Stimulated activated naive CD4-positive, alpha-beta T cell treated with Interleukin-2 at 50 U/mL for 16 hours (primary cell): Measurements from ENCODE around the gene SRGAP3.

Experiments
- DNase-seq: peaks from one replicate; lab custom pipeline; 2025; lab: John Stamatoyannopoulos, UW

SRGAP3 gene

DNA sequence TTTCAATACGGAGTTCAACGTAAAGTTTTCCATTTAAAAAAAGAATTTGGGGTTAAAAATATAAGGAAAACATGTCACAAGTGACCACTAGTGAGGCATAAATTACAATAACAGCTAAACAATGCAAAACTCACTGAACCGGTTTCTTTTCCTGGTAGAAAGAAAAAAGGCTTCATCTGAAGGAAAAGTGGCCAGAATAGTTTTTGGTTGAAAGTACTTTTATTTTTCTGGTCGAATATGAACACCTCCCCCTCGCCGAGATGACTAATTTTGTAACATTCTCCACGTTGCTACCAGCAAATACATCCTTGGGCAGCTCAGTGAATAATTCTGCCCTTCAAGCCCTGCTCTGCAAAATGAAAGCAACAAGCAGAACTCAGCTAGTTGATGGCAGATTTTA lies 3.9 kb upstream of the SRGAP3 start:
- DNase-seq: no peak

DNA sequence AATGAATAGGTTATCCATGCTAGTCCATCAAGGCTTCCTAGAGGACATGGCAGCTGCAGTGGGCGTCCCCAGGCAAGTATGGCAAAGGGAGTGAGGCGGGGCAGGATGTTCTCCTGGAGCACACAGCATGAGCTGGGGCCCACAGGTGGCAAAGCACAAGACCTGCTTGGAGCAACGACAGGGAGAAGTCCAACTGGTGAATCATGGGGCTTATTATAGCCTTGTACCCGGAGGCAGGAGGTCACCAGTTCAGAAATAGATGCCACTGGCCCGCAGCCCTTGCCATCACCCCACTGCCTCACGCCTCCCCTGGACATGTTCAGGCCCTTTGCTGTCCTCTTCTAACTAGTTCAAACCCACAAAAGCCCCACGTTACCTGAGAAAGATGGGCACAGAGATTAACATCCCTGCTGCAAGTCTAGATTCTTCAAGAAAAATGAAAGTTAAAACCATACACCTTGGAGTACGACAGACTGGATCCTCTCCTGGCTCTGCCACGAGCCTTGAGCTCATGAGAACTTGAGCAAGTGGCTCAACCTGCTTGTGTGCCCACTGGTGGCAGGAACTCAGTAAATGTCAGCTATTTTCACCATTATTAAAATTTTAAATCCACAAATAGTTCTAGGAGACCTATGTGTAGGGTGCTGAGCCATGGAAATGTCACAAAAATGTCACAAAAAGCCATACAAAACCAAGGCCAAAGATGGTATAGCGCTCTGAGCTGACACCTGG lies 1.8 kb upstream of the SRGAP3 start:
- no peak for DNase-seq

DNA sequence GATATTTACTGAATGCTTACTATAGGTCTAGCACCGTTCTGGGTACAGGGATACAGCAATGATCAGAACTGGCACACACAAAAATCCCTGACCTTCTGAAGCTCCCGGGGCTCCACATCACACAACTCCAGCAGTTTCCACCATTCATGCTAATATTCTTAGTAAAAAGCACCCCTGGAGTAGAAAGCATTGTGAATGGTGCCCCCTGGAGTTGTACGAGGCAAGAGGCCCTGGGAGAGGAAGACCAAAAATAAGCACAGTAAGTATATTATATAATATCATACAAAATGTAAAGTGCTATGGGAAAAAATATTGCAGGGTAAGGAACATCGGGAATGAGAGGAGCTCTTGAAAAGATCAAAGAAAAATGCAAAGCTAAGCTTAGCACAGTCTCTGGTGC lies 790 bp upstream of the SRGAP3 start:
- no peak for DNase-seq

DNA sequence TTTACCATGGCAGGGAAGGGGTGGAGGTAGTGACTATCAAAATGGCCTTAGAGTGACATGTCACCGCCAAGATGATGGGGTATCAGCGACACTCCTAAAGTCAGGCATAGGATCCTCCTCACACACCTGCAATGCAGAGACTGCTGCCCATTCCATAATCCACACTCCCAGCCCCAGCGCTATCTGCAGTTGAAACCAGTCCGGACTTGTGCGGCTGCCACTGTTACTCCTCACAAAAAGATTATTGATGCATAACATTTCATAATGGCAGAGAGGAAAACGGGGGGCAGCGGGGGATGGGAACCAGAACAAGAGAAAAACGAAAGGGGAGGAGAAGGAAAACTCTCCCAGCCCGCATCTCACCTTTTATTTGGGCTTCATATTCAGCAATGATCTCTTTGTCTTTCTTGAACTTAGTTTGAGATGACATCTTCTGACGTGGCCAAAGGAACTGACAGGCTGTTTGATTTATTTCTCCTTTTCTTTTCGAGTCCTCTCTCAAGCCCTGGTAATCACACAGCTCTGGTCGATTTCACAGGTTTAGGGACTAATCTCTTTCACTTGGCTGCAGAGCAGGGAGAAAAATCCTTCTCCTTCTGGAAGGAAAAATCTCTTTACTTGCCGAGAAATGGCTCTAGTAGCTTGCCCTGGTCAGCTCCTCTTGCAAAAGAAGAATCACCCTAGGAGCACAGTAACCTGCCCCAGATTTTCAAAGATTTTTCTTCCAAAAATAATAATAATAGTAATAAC lies 749 bp downstream of the SRGAP3 start:
- no peak for DNase-seq

DNA sequence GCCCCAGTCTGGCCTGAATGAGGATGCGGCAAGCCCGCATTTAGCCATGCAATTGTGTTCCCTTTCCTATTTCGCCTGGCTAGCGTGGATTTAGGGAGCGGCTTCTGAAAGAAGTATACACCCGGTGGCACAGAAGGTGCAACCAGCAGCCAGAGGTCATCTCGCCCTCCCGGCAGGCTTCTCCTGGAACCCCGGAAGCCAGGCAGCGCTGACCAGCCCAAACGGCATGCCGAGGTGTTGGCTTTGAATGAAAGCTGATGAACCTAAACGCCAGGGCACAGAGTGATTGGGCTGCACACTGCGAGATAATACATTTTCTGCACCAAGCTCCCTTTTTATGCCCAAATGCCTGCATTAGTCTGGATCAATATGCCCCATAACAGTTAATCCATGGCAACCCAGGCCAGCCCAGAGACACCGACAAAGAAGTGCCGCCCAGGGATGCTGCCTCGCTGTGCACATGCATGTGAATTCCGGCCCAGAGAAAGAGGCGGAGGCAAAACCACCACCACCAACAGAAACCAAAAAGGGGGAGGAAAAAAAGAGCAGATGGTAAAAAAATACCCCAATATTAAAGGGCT lies 1.4 kb downstream of the SRGAP3 start:
- DNase-seq: no peak

DNA sequence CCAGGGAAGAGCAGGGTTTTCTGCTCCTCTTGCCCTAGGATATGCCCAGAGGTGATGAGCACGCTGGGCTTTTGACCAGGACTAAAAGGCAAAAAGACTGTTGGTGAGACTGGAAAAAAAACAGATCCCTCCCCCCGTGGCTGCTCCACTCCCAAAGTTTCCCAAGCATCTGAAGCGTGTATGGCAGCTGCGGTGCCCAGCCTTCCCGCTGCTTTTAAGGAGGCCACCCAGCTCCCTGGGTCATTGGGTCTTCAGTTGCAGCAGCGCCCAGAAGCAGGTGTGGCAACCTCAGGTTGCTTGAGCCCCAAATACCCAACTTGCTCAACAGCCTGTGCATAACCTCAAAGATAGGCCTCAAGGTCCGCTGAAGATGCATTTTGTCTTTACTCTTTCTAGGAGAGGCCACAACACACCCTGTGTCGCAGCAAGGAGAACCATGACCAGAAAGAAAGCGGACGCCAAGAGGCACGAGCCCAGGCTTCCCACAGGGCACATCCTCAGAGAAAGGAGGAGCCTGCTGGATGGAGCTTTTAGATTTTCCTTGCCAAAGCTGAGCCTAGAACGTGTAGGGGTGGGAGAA lies 2.0 kb downstream of the SRGAP3 start:
- no peak for DNase-seq

DNA sequence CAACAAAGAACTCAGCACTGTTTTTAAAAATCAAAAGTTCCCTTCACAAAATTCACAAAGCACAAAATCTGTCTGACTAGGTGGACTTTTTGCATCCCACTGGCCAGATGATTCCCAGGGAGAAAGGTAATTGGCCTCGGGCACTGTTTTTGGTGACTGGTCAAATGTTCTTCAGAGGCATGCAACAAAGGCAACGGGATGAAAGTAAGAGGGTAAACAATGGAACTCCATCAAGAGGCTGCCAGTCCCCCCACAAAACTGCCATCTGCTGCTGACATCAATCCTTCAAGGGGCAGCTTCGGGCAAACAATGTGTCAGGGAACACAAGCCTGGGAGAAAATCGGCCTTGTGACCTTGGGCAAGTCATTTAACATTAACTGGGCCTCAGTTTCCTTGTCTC lies 3.3 kb downstream of the SRGAP3 start:
- DNase-seq: no peak

DNA sequence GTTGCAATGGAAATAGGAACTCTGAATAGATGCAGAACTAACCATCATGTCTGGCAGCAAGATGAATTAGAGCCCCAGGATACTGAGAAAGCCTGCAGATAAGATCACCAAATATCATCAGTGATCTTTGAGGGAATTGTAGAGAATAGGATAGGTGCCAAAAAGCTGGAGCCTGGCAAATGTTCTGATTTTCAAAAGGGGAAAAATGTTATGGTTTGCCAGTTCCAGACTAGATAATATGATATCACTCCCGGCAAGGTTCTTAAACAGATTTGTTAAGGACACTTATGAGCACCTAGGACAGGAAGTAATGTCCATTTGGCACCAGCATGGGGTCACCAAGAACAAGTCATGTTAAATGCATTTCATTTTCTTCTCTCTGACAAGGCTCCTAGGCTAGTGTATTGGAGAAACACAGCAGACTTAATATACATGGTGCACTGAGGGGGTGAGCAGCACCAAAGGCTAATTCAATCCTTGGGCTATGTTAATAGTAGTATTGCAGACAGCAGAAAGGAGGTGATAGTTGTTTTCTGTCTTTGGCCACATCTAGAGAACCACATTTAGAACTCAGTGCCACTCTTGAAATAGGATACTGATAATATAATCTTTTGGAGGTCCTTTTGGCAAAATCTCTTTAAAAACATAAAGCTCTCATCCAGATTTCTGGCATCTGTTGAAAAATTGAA lies 4.8 kb downstream of the SRGAP3 start:
- no peak for DNase-seq

DNA sequence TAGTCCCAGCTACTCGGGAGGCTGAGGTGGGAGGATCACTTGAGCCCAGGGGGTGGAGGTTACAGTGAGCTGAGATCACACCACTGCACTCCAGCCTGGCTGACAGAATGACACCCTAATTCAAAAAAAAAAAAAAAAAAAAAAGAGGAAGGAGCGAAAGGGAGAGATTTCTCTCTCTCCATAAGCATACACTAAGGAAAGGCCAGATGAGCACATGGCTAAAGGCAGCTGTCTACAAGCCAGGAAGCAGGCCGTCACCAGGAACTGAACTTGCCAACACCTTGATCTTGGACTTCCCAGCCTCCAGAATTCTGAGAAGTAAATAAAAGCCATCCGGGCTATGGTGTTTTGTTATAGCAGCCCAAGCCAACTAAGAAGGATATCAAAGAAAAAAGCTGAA lies 7.5 kb downstream of the SRGAP3 start:
- DNase-seq: no peak

DNA sequence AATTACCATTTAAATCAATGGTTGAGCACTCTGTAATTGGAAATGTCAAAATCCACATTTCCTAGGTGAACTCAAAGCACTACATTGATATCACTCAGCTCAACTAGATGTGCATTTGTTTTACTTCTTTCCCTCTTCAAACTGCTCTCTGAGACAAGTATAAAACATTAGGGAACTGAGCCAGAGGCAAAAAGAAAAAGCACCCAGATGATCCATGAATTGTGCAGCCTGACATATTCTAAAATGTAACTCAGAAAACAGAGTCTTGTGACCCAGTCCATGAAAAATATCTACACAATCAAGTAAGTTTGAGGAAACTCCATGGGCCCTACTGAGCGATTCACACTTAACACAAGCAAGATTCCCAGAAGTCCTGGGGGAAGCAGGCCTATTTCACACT lies 9.8 kb downstream of the SRGAP3 start:
- DNase-seq: no peak

DNA sequence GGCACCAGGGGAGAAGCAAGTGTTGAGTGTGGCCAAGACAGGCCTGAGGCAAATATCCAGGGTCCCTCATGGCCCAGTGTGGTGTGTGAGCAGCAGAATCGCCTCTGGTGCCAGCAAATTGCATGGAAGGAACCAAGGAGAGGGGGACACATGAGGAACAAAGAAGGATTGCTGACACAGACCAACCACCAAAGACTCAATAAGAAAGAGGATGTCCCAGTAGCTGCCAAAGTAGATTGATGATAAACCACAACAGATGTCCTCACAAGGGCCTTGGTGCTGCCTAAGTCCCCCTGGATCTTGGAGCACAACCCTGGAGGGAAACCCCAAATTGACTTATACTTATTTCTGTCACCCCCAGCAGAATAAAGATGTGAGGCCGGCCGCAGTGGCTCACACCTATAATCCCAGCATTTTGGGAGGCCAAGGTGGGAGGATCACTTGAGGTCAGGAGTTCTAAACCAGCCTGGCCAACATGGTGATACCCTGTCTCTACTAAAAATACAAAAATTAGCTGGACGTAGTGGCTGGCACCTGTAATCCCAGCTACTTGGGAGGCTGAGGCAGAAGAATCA lies 10.6 kb downstream of the SRGAP3 start:
- no peak for DNase-seq

DNA sequence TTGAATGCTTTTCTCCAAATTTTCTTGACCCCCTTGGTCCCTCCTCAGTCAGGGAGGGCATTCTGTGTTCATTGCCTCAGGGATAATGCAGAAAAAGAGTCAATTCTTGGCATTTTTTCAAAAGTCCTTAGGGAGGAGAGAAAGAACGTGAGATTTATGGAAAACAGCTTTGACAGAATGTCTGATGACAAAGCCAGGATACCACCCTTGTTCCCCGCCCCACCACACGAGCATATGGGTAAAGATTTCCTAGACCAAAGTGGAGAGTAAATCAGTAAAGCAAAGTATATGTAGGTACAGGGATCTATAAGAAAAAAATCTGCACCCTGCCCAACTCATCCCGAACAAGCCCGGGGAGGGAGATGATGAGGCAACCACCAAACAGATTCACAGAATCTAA lies 11.2 kb downstream of the SRGAP3 start:
- DNase-seq: no peak

DNA sequence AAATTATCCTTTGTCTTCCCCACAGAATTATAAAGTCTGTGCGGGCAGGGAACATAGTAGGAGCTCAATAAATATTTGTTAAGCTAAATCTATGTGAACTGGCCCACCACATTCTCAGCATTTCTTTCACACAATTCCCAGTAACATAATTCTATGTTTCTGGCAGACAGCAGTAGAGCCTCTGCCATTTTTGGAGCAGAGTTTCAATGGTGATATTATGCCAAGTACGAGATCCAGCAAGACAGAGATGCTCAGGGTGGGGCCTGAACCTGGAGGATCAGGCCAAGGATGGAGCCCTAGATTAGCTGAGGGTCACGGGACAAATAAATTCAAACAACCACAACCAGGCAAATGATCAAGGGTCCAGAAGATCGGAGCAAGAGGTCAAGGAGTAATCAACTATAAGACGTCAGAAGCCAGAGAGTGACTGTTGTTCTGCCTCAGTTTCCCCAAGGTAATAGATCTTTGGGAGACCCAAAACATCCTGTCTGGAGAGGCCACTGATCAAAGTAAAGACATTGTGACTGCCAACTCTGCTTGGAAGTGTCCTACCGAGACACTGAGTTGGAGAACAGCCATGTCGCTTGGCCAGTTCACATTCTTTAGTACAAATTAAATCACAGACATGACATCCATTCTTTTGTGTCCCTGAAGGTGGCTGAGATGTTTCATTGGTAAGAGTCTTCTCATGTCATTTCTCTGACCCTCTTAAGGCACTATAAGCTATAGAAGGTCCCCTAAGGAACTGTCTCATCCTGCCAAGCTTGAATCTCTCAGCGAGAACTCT lies 15.4 kb downstream of the SRGAP3 start:
- no peak for DNase-seq

DNA sequence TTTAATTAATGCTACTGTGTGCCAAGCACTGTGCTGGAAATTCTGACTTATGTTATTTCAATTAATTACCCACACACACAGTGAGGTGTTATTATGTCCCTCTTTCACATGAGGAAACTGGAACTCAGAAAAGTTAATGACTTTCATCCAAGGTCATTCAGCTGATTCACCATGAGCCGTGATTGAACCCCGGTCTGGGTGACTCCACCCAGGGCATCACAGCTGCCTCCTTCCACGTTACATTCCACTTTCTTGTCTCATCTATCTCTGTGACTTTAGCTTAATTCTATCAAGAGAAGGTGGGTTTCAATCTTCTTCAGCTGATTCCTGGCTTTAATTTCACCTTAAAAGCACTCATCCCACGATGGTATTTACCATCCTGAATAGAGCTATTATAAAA lies 16.3 kb downstream of the SRGAP3 start:
- no peak for DNase-seq

DNA sequence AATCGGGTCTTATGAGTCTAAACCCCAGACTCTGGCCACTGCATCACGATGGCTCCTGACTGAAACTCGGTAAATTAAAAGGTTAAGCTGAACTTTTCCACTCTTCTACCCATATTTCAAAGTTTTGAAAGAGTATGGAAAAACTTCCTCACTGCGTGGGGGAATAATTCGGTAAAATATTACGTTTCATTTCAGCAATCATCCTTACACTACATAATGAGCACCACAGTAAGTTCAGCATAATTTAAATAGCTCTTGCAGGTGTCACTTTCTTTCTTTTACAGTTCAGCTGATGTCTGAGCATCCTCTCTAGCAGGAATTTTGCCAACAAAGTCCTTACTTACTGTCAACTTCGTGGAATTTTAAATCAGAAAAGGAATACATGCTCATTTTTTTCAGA lies 17.5 kb downstream of the SRGAP3 start:
- no peak for DNase-seq

DNA sequence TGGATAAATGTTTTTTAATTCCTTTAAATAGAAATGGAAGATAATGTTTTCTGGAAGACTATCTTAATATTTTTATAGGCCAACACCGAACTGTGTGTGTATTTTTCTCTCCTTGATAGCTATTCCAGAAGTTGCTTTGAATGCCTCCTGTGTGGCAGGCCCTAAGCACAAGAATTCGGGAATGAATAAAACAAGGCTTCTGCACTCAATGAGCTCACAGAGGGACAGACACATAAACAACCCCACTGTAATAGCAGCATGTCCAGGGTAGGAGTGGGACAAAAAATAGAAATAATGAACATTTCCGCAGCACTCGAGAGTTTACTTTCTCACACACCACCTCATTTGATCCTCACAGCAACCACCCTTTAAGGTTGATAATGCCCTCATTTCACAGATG lies 18.0 kb downstream of the SRGAP3 start:
- DNase-seq: no peak

DNA sequence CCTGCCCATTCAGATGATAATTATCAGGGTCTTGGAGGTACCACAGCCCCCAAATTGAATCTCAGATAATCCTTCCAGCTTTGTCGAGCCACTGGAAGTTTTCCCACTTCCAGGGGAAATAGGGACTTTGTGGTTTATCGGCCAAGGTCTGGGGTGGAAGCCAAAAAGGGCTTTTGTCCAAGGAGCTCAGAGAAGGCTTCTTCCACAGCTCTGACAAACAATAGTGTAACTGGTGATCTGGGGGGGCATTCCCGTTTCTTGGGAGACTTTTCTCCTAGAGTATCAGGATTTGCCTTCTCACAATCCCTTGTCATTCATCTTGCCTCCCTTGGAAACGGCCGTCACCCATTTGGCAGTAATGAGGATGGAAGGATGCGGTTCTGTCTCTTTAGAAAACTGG lies 18.4 kb downstream of the SRGAP3 start:
- no peak for DNase-seq

DNA sequence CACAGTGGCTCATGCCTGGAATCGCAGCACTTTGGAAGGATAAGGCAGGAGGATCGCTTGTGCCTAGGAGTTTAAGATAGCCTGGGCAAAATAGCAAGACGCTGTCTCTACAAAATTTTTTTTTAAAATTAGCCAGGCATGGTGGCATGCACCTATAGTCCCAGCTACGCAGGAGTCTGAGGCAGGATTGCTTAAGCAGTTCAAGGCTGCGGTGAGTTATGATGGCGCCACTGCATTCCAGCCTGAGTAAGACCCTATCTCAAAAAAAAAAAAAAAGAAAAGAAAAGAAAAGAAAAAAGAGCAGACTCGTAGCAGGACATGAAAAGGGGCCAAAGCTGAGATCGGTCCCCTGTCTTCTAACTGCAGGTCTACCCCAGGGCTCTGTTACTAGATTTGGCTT lies 18.9 kb downstream of the SRGAP3 start:
- DNase-seq: no peak

DNA sequence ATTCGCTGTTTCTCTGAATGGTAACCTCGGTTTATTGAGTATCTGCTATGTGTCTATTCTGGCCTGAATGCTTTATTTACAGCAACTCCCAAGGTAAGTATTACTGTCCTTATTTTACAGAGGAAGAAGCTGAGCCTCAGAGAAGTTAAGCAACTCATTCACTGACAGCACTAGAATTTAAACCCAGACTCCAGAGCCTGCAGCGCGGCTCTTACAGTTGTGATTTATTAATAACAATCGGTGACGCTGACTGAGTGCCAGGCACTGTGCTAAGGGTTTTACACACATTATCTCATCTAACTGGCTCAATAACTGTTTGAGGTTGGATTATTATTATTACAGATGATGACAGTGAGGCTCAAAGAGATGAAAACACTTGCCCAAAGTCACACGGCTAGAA lies 19.6 kb downstream of the SRGAP3 start:
- no peak for DNase-seq

DNA sequence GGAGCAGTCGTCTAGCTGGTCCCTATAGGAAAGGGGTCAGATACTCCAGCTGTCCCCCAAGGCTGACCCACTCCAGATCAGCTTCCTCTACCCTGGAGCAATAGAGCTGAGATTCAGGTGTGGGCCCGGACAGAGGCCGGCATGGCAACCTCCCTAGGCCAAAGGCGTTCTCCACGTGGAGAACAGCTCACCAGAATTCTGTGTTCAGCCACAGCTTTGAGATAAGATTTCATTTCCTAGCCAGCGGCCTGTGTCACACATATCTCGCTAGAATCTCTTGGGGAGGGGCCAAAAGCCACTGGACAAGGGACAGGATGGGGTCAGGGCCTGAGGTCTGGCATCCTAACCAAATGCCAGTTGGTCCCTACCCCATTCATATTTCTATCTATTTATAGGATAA lies 20.1 kb downstream of the SRGAP3 start:
- no peak for DNase-seq

DNA sequence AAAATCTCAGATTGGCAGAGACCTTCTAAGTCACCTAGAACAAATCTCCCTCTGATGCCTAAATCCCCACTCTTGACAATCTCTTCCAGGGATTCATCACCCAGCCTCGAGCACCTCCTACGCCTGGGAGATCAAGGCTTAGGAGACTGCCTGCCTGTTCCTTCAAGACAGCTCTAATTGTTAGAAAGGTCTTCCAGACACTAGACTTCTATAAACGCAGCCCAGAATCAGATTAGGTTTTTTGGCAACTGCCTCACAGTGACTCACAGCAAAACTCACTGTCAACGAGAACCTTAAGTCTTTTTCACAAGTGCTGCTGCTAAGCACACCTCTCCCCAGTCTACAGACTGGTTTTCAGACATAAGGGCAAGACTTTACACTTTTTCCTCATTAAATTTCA lies 23.1 kb downstream of the SRGAP3 start:
- DNase-seq: no peak
